IMR-90 (cell line): ENCODE data around the gene LTA. TPM values are rescaled to one million over a fixed set of nuclear protein-coding genes. Genes with fewer than 3 reads are reported as not detected.
A peak's percentile ranks its signal among the peaks of the same experiment; 100 is the strongest.

Experiments used
- ATAC-seq: fragments of 200-7000 bp; cut with Tn5 transposase; 2 replicates; pipeline ENCODE4 v1.9.1; 2020; ENCODE audit warnings: low read depth, mild to moderate bottlenecking, moderate library complexity
- BruUV-seq: library from RNA; stranded (reverse); fragments of 400-500 nt; replicated peaks from 2 replicates; lab custom pipeline; 2021; lab: Mats Ljungman, UMichigan
- CTCF ChIA-PET: fragments of 300-600 bp; formaldehyde crosslinking; extraction: SDS; loops from one replicate; lab custom pipeline; 2021; ENCODE audit warnings: antibody characterized with exemption; lab: Yijun Ruan, JAX
- POLR2A ChIA-PET: fragments of 300-600 bp; sonication (Branson Sonifier 250); formaldehyde crosslinking; loops from one replicate; lab custom pipeline; 2022; ENCODE audit warnings: antibody characterized with exemption; ENCODE audit not compliant: unreplicated experiment; lab: Charles Lee
- DNase-seq: peaks from one replicate; pipeline ENCODE4 v3.0.0; 2013
- H2AFZ ChIP-seq: replicated peaks from 2 replicates; pipeline ENCODE3; 2013; ENCODE audit warnings: low read length, mild to moderate bottlenecking; ENCODE audit not compliant: poor library complexity
- H2AK5ac ChIP-seq: 2 replicates; pipeline ENCODE4 v1.6.1; 2013; ENCODE audit warnings: low read depth, low read length, inconsistent platforms
- H2AK9ac ChIP-seq: replicated peaks from 2 replicates; pipeline ENCODE3; 2013; ENCODE audit warnings: mild to moderate bottlenecking, low read depth, low read length, moderate library complexity; ENCODE audit not compliant: poor library complexity
- H2BK120ac ChIP-seq: 2 replicates; pipeline ENCODE4 v1.6.1; 2013; ENCODE audit warnings: low read depth, low read length, inconsistent platforms
- H2BK15ac ChIP-seq: 3 replicates; pipeline ENCODE4 v1.6.1; 2013; ENCODE audit warnings: low read depth, low read length, inconsistent platforms
- H2BK20ac ChIP-seq: 2 replicates; pipeline ENCODE4 v1.6.1; 2013; ENCODE audit warnings: low read depth, mild to moderate bottlenecking, inconsistent platforms, low read length, moderate library complexity
- H2BK5ac ChIP-seq: 2 replicates; pipeline ENCODE4 v1.6.1; 2013; ENCODE audit warnings: mild to moderate bottlenecking, low read depth, low read length, inconsistent platforms; ENCODE audit not compliant: poor library complexity, severe bottlenecking
- H3K14ac ChIP-seq: replicated peaks from 2 replicates; pipeline ENCODE4 v1.6.1; 2013; ENCODE audit warnings: low read depth, low read length, inconsistent platforms
- H3K18ac ChIP-seq: 2 replicates; pipeline ENCODE4 v1.6.1; 2013; ENCODE audit warnings: low read depth, low read length, control low read depth
- H3K23ac ChIP-seq: 2 replicates; pipeline ENCODE4 v1.6.1; 2013; ENCODE audit warnings: low read depth, low read length, inconsistent platforms
- H3K27ac ChIP-seq: 2 replicates; pipeline ENCODE4 v1.5.1; 2013; ENCODE audit warnings: mild to moderate bottlenecking, control low read depth, low read length; ENCODE audit not compliant: insufficient read depth
- H3K27me3 ChIP-seq: 2 replicates; pipeline ENCODE4 v1.6.1; 2013; ENCODE audit warnings: low read length; ENCODE audit not compliant: control insufficient read depth, insufficient read depth
- H3K36me3 ChIP-seq: 2 replicates; pipeline ENCODE4 v1.6.1; 2013; ENCODE audit warnings: low read length, mixed read lengths; ENCODE audit not compliant: control insufficient read depth, insufficient read depth
- H3K4ac ChIP-seq: 2 replicates; pipeline ENCODE4 v1.6.1; 2013; ENCODE audit warnings: low read depth, low read length, inconsistent platforms
- H3K4me1 ChIP-seq: 2 replicates; pipeline ENCODE4 v1.6.1; 2013; ENCODE audit warnings: low read length, mixed read lengths; ENCODE audit not compliant: control insufficient read depth, insufficient read depth
- H3K4me2 ChIP-seq: 2 replicates; pipeline ENCODE4 v1.6.1; 2013; ENCODE audit warnings: low read depth, mild to moderate bottlenecking, control low read depth, low read length, moderate library complexity
- H3K4me3 ChIP-seq: 2 replicates; pipeline ENCODE4 v1.5.1; 2013; ENCODE audit warnings: low read depth, mild to moderate bottlenecking, control low read depth, low read length, moderate library complexity; ENCODE audit not compliant: insufficient read depth
- H3K56ac ChIP-seq: 2 replicates; pipeline ENCODE4 v1.6.1; 2013; ENCODE audit warnings: low read length, inconsistent platforms; ENCODE audit not compliant: insufficient read depth; ENCODE audit errors: extremely low read depth
- H3K79me1 ChIP-seq, 2 experiments: 2 replicates each; pipeline ENCODE4 v1.6.1; 2013; ENCODE audit warnings: low read length in 2 of 2, inconsistent platforms in 1 of 2, low read depth in 1 of 2
- H3K9ac ChIP-seq: 2 replicates; pipeline ENCODE4 v1.6.1; 2013; ENCODE audit warnings: low read depth, low read length, control low read depth
- H3K9me1 ChIP-seq: 2 replicates; pipeline ENCODE4 v1.6.1; 2013; ENCODE audit warnings: low read length, inconsistent platforms; ENCODE audit not compliant: insufficient read depth
- H3K9me3 ChIP-seq: 2 replicates; pipeline ENCODE4 v1.6.1; 2013; ENCODE audit warnings: low read length; ENCODE audit not compliant: control insufficient read depth, insufficient read depth
- H4K20me1 ChIP-seq: 2 replicates; pipeline ENCODE4 v1.6.1; 2013; ENCODE audit warnings: low read length, inconsistent platforms; ENCODE audit not compliant: insufficient read depth
- H4K5ac ChIP-seq: 2 replicates; pipeline ENCODE4 v1.6.1; 2013; ENCODE audit warnings: mild to moderate bottlenecking, low read depth, low read length, control low read depth
- H4K8ac ChIP-seq, 2 experiments: 2 replicates each; pipeline ENCODE4 v1.6.1; 2013; ENCODE audit warnings: low read depth in 2 of 2, low read length in 2 of 2, control low read depth in 1 of 2, inconsistent platforms in 1 of 2
- H4K91ac ChIP-seq: 2 replicates; pipeline ENCODE4 v1.6.1; 2013; ENCODE audit warnings: low read depth, low read length, inconsistent platforms; ENCODE audit not compliant: insufficient read depth
- BHLHE40 ChIP-seq: fragments of 150-350 bp; IDR thresholded peaks from 2 replicates; pipeline ENCODE4 v1.6.1; 2016; ENCODE audit warnings: mild to moderate bottlenecking, low read depth, low read length
- CEBPB ChIP-seq: IDR thresholded peaks from 2 replicates; pipeline ENCODE4 v1.6.1; 2012; ENCODE audit warnings: low read depth, low read length, improper control_type of control experiment
- CHD1 ChIP-seq: IDR thresholded peaks from 2 replicates; pipeline ENCODE4 v1.6.1; 2012; ENCODE audit warnings: low read depth, low read length, improper control_type of control experiment
- CTCF ChIP-seq: conservative IDR thresholded peaks from 2 replicates; pipeline ENCODE4 v1.5.1; 2012; ENCODE audit warnings: mild to moderate bottlenecking, low read depth, low read length, improper control_type of control experiment
- ELK1 ChIP-seq: fragments of 150-350 bp; IDR thresholded peaks from 2 replicates; pipeline ENCODE4 v1.6.1; 2016; ENCODE audit warnings: low read depth, mild to moderate bottlenecking, low read length, moderate library complexity, borderline replicate concordance
- FOS ChIP-seq: fragments of 150-350 bp; IDR thresholded peaks from 2 replicates; pipeline ENCODE4 v1.6.1; 2016; ENCODE audit warnings: low read depth, low read length
- MAFK ChIP-seq: IDR thresholded peaks from 2 replicates; pipeline ENCODE4 v1.6.1; 2012; ENCODE audit warnings: low read depth, low read length, improper control_type of control experiment
- MAZ ChIP-seq: IDR thresholded peaks from 2 replicates; pipeline ENCODE4 v1.6.1; 2012; ENCODE audit warnings: low read depth, mild to moderate bottlenecking, low read length, improper control_type of control experiment, moderate library complexity, borderline replicate concordance
- NFE2L2 ChIP-seq: fragments of 150-350 bp; IDR thresholded peaks from 2 replicates; pipeline ENCODE4 v1.6.1; 2016; ENCODE audit warnings: low read depth, mild to moderate bottlenecking, low read length
- POLR2A ChIP-seq: IDR thresholded peaks from 2 replicates; pipeline ENCODE4 v1.6.1; 2012; ENCODE audit warnings: mild to moderate bottlenecking, low read depth, low read length
- RAD21 ChIP-seq: IDR thresholded peaks from 2 replicates; pipeline ENCODE4 v1.6.1; 2012; ENCODE audit warnings: low read length, improper control_type of control experiment
- RCOR1 ChIP-seq: IDR thresholded peaks from 2 replicates; pipeline ENCODE4 v1.6.1; 2012; ENCODE audit warnings: mild to moderate bottlenecking, low read length, improper control_type of control experiment; ENCODE audit not compliant: insufficient replicate concordance
- RFX5 ChIP-seq: IDR thresholded peaks from 2 replicates; pipeline ENCODE4 v1.8.0; 2012; ENCODE audit warnings: low read depth, mild to moderate bottlenecking, low read length, moderate library complexity
- SMC3 ChIP-seq: fragments of 150-350 bp; IDR thresholded peaks from 2 replicates; pipeline ENCODE4 v1.6.1; 2016; ENCODE audit warnings: low read depth, mild to moderate bottlenecking, antibody characterized with exemption, low read length, moderate library complexity
- USF2 ChIP-seq: fragments of 150-350 bp; IDR thresholded peaks from 2 replicates; pipeline ENCODE4 v1.6.1; 2017; ENCODE audit warnings: mild to moderate bottlenecking, antibody characterized with exemption, low read length, low read depth
- WGBS, 2 experiments: methylation state at CpG; one replicate each; pipeline versions ENCODE4 v1.1.5 to v1.1.7; 2013; ENCODE audit warnings: missing lambda C conversion rate in 2 of 2; ENCODE audit not compliant: insufficient read length in 1 of 2; ENCODE audit errors: extremely low coverage in 2 of 2; 5-methylcytosine and 5-hydroxymethylcytosine counted together
- dilution Hi-C: fragments of 300-500 bp; cut with HindIII; formaldehyde crosslinking; loops from one replicate; pipeline ENCODE4 v1.14.3; 2018; ENCODE audit warnings: low sequenced_read_pairs; ENCODE audit not compliant: unreplicated experiment
- in situ Hi-C: fragments of 300-500 bp; cut with MboI; formaldehyde crosslinking; loops from 3 replicates; pipeline ENCODE4 v1.14.3; 2019; ENCODE audit warnings: low sequenced_read_pairs, inconsistent platforms, mixed read lengths
- intact Hi-C: fragments of 100-400 bp; cut with micrococcal nuclease; formaldehyde crosslinking; loops from 2 replicates; pipeline ENCODE4 v1.10.0; 2022
- polyA plus RNA-seq, 3 experiments: library from polyadenylated mRNA; depleted of rRNA; stranded (reverse); fragments of >200 nt; gene quantifications; 2 replicates each; pipeline ENCODE4 v1.2.3, GENCODE V29; 2012; ENCODE audit warnings: low replicate concordance in 1 of 3
- total RNA-seq: library from RNA; depleted of rRNA; stranded (reverse); fragments of >200 nt; gene quantifications from 2 replicates; pipeline ENCODE4 v1.2.3, GENCODE V29; 2012

The LTA gene
- total and polyA plus RNA-seq, 2 of the 4 experiments (the other 2 are of a cell fraction), result not detected

GRCh38 chr6:31575335-31575901, 3.3 kb downstream of the LTA start, which contains the start of gene TNF:
Gene TNF (plus strand): TSS chr6:31575565. CDS start chr6:31575742, 177 bp downstream.
- Histone ChIP-seq H3K27ac (no peak within 1 kb of the TSS), H3K18ac (no peak within 1 kb of the TSS), H4K91ac (no peak within 1 kb of the TSS), H2AK9ac (no peak within 1 kb of the TSS), H3K36me3 (no peaks in the 10 kb centered on the region), H2BK120ac (no peak within 1 kb of the TSS), H4K5ac (no peak within 1 kb of the TSS), H4K20me1 (no peaks in the 10 kb centered on the region), H3K4me2 (no peak within 1 kb of the TSS), H2BK15ac (no peak within 1 kb of the TSS), H2AFZ (peak within 1 kb of the TSS; percentile 21), H3K9me3 (no peaks in the 10 kb centered on the region), H3K79me1 (no peaks in the 10 kb centered on the region), H3K14ac (no peak within 1 kb of the TSS), H3K4me3 (no peak within 1 kb of the TSS), H2BK20ac (no peak within 1 kb of the TSS), H4K8ac (no peak within 1 kb of the TSS), H2AK5ac (no peak within 1 kb of the TSS), H3K9me1 (no peaks in the 10 kb centered on the region), H3K23ac (no peak within 1 kb of the TSS), H3K56ac (no peak within 1 kb of the TSS), H3K4ac (no peak within 1 kb of the TSS), H3K9ac (no peak within 1 kb of the TSS), H3K4me1 (no peaks in the 10 kb centered on the region), H3K27me3 (peaks cover 33% of the 10 kb centered on the region), H2BK5ac (no peak within 1 kb of the TSS)
- ATAC-seq, result no peak
- CTCF ChIA-PET, result no interaction called here
- POLR2A ChIA-PET, result no interaction called here
- dilution Hi-C loops (no loop called here), in situ Hi-C loops (no loop called here), intact Hi-C loops (no loop called here)
- WGBS, 2 experiments, result 93% methylated on average over 5 of the region's 19 CpGs; no CpG with 5 or more reads in 1 of the 2 experiments
- no peak for DNase-seq
- TF ChIP-seq USF2 (no peak), MAFK (no peak), BHLHE40 (no peak), ELK1 (no peak), POLR2A (no peak), RAD21 (no peak), FOS (no peak), MAZ (no peak), CTCF (no peak), CEBPB (no peak), CHD1 (no peak), RCOR1 (no peak), RFX5 (no peak), NFE2L2 (no peak), SMC3 (no peak)
- BruUV-seq, result no TSS peak
